GM21576 (cell line): Measurements from ENCODE around the gene TAP2.

Experiments used
- ATAC-seq: cut with Tn5 transposase; IDR thresholded peaks from one replicate; pipeline ENCODE4 v1.9.1; 2021; ENCODE audit warnings: mild to moderate bottlenecking, moderate library complexity; ENCODE audit not compliant: unreplicated experiment

Gene TAP2

GRCh38 chr6:32854376-32855178, 16.0 kb upstream of the TAP2 start:
- peak; percentile 9 for ATAC-seq

GRCh38 chr6:32853541-32854375, 15.2 kb upstream of the TAP2 start, which contains the start of the genes PSMB9 and TAP1:
Gene PSMB9, plus strand, starts transcription at chr6:32854192. Its CDS starts 38 bp downstream, at chr6:32854230.
Gene TAP1, minus strand, starts transcription at chr6:32853704. Its CDS starts 68 bp downstream, at chr6:32853636.
- ATAC-seq, result peak; percentile 73

GRCh38 chr6:32852844-32853540, 14.5 kb upstream of the TAP2 start:
- peak; percentile 15 for ATAC-seq

GRCh38 chr6:32852018-32852843, 13.7 kb upstream of the TAP2 start:
- no peak for ATAC-seq

- ATAC-seq, result no peak
Measured at GRCh38 chr6:32851025-32851424, 12.5 kb upstream of the TAP2 start.

- no peak for ATAC-seq
Measured at GRCh38 chr6:32849126-32849525, 10.6 kb upstream of the TAP2 start.

- no peak for ATAC-seq
Measured at GRCh38 chr6:32847795-32848194, 9.3 kb upstream of the TAP2 start.

GRCh38 chr6:32847004-32847403, 8.5 kb upstream of the TAP2 start:
- no peak for ATAC-seq

- no peak for ATAC-seq
Measured at GRCh38 chr6:32845384-32845884, 6.9 kb upstream of the TAP2 start.

GRCh38 chr6:32844839-32845383, 6.4 kb upstream of the TAP2 start:
- peak; percentile 0 for ATAC-seq

- ATAC-seq, result peak; percentile 64
Measured at GRCh38 chr6:32843979-32844838, 5.7 kb upstream of the TAP2 start, which contains the start of gene PSMB8. Gene PSMB8, minus strand, starts transcription at chr6:32844047. Its CDS starts 51 bp downstream, at chr6:32843996.

- no peak for ATAC-seq
Measured at GRCh38 chr6:32843331-32843978, 4.9 kb upstream of the TAP2 start.

GRCh38 chr6:32842690-32843089, 4.2 kb upstream of the TAP2 start:
- ATAC-seq, result no peak

- ATAC-seq, result no peak
Measured at GRCh38 chr6:32842021-32842650, 3.6 kb upstream of the TAP2 start.

GRCh38 chr6:32840604-32841246, 2.2 kb upstream of the TAP2 start:
- ATAC-seq, result no peak

- no peak for ATAC-seq
Measured at GRCh38 chr6:32839356-32839755, 817 bp upstream of the TAP2 start.

- peak; percentile 2 for ATAC-seq
Measured at GRCh38 chr6:32837651-32838113, 857 bp downstream of the TAP2 start.
